H9 (cell line): ENCODE measurements around the gene ARHGEF39. TPM values are rescaled to one million over a fixed set of nuclear protein-coding genes. Genes with fewer than 3 reads are reported as not detected.

Source experiments
- DNase-seq: peaks from one replicate; pipeline ENCODE4 v3.0.0-alpha.2; 2017
- H2AFZ ChIP-seq: one replicate; pipeline ENCODE4 v1.6.1; 2013; ENCODE audit warnings: mild to moderate bottlenecking, low read length, control low read depth, moderate library complexity
- H2AK5ac ChIP-seq: 2 replicates; pipeline ENCODE4 v1.6.1; 2013; ENCODE audit warnings: low read length, control low read depth, mixed read lengths; ENCODE audit not compliant: insufficient read length
- H2BK120ac ChIP-seq: one replicate; pipeline ENCODE4 v1.6.1; 2013; ENCODE audit warnings: low read depth, mild to moderate bottlenecking, low read length, control low read depth, inconsistent platforms; ENCODE audit not compliant: poor library complexity, severe bottlenecking
- H2BK12ac ChIP-seq: 2 replicates; pipeline ENCODE4 v1.6.1; 2013; ENCODE audit warnings: low read length, control low read depth, mixed read lengths, low read depth; ENCODE audit not compliant: insufficient read length
- H2BK15ac ChIP-seq: 2 replicates; pipeline ENCODE4 v1.6.1; 2013; ENCODE audit warnings: low read depth, low read length, control low read depth
- H2BK20ac ChIP-seq: one replicate; pipeline ENCODE4 v1.6.1; 2013; ENCODE audit warnings: low read depth, mild to moderate bottlenecking, low read length, control low read depth, inconsistent platforms; ENCODE audit not compliant: poor library complexity, severe bottlenecking
- H2BK5ac ChIP-seq: 2 replicates; pipeline ENCODE4 v1.6.1; 2013; ENCODE audit warnings: low read length, control low read depth, mixed read lengths; ENCODE audit not compliant: insufficient read length
- H3K14ac ChIP-seq: 2 replicates; pipeline ENCODE4 v1.6.1; 2013; ENCODE audit warnings: low read length, control low read depth; ENCODE audit not compliant: insufficient read depth
- H3K18ac ChIP-seq: 2 replicates; pipeline ENCODE4 v1.6.1; 2013; ENCODE audit warnings: low read depth, mild to moderate bottlenecking, mixed read lengths, low read length, control low read depth; ENCODE audit not compliant: insufficient read length
- H3K23ac ChIP-seq: 2 replicates; pipeline ENCODE4 v1.6.1; 2013; ENCODE audit warnings: low read length, control low read depth, mixed read lengths, low read depth; ENCODE audit not compliant: insufficient read length
- H3K23me2 ChIP-seq: 2 replicates; pipeline ENCODE4 v1.6.1; 2013; ENCODE audit warnings: low read depth, mild to moderate bottlenecking, mixed read lengths, low read length, control low read depth; ENCODE audit not compliant: insufficient read length, poor library complexity, severe bottlenecking
- H3K27ac ChIP-seq: 2 replicates; pipeline ENCODE4 v1.5.1; 2013; ENCODE audit warnings: low read length, control low read depth, mixed read lengths, low read depth; ENCODE audit not compliant: insufficient read length
- H3K27me3 ChIP-seq: 2 replicates; pipeline ENCODE4 v1.6.1; 2013; ENCODE audit warnings: low read length, control low read depth, inconsistent platforms; ENCODE audit not compliant: insufficient read depth
- H3K4ac ChIP-seq: 2 replicates; pipeline ENCODE4 v1.6.1; 2013; ENCODE audit warnings: low read depth, mild to moderate bottlenecking, control low read depth, inconsistent platforms, low read length, moderate library complexity
- H3K4me1 ChIP-seq: 2 replicates; pipeline ENCODE4 v1.6.1; 2013; ENCODE audit warnings: low read length, control low read depth, inconsistent platforms; ENCODE audit not compliant: insufficient read depth
- H3K4me2 ChIP-seq: 2 replicates; pipeline ENCODE4 v1.6.1; 2013; ENCODE audit warnings: low read length, control low read depth, mixed read lengths; ENCODE audit not compliant: insufficient read length, insufficient read depth
- H3K56ac ChIP-seq: 2 replicates; pipeline ENCODE4 v1.6.1; 2013; ENCODE audit warnings: low read depth, mild to moderate bottlenecking, mixed read lengths, low read length, control low read depth; ENCODE audit not compliant: insufficient read length
- H3K79me1 ChIP-seq: 2 replicates; pipeline ENCODE4 v1.6.1; 2013; ENCODE audit warnings: low read depth, mild to moderate bottlenecking, moderate library complexity, low read length, control low read depth, inconsistent platforms; ENCODE audit not compliant: insufficient read depth, poor library complexity, severe bottlenecking
- H3K79me2 ChIP-seq: 2 replicates; pipeline ENCODE4 v1.6.1; 2013; ENCODE audit warnings: low read length, control low read depth, inconsistent platforms; ENCODE audit not compliant: insufficient read depth
- H3K9ac ChIP-seq: 2 replicates; pipeline ENCODE4 v1.6.1; 2013; ENCODE audit warnings: low read length, control low read depth, mixed read lengths; ENCODE audit not compliant: insufficient read length; ENCODE audit errors: extremely low read depth
- H3K9me3 ChIP-seq: one replicate; pipeline ENCODE4 v1.6.1; 2013; ENCODE audit warnings: low read depth, low read length, inconsistent platforms; ENCODE audit not compliant: control insufficient read depth
- H3T11ph ChIP-seq: one replicate; pipeline ENCODE4 v1.6.1; 2013; ENCODE audit warnings: mild to moderate bottlenecking, low read length, control low read depth, inconsistent platforms
- H4K20me1 ChIP-seq: one replicate; pipeline ENCODE4 v1.6.1; 2013; ENCODE audit not compliant: control insufficient read depth, insufficient read length, insufficient read depth
- H4K5ac ChIP-seq: 2 replicates; pipeline ENCODE4 v1.6.1; 2013; ENCODE audit warnings: low read depth, mild to moderate bottlenecking, mixed read lengths, low read length, control low read depth; ENCODE audit not compliant: insufficient read length
- H4K8ac ChIP-seq: replicated peaks from 2 replicates; pipeline ENCODE4 v1.6.1; 2013; ENCODE audit warnings: low read length, control low read depth, mixed read lengths, low read depth; ENCODE audit not compliant: insufficient read length
- H4K91ac ChIP-seq: 2 replicates; pipeline ENCODE4 v1.6.1; 2013; ENCODE audit warnings: low read depth, mild to moderate bottlenecking, moderate library complexity, mixed read lengths, low read length, control low read depth; ENCODE audit not compliant: insufficient read length
- H3K27ac Mint-ChIP-seq, 3 experiments: 2 replicates in 2 of 3; 3 replicates in 1 of 3; pipeline ENCODE4 v1.8.0; 2020 to 2021; ENCODE audit warnings: mixed read lengths in 3 of 3, mild to moderate bottlenecking in 1 of 3, moderate library complexity in 1 of 3
- H3K27me3 Mint-ChIP-seq: 2 replicates; pipeline ENCODE4 v1.8.0; 2021; ENCODE audit warnings: low read depth, mild to moderate bottlenecking, moderate library complexity, mixed read lengths
- H3K36me3 Mint-ChIP-seq, 3 experiments: 2 replicates in 2 of 3; 3 replicates in 1 of 3; pipeline ENCODE4 v1.8.0; 2020 to 2021; ENCODE audit warnings: low read depth in 3 of 3, mixed read lengths in 3 of 3; ENCODE audit not compliant: insufficient read depth in 1 of 3
- H3K4me1 Mint-ChIP-seq, 2 experiments: 2 replicates each; pipeline ENCODE4 v1.8.0; 2020; ENCODE audit warnings: mixed read lengths in 2 of 2
- H3K4me3 Mint-ChIP-seq, 2 experiments: 2 replicates in 1 of 2; 3 replicates in 1 of 2; pipeline ENCODE4 v1.8.0; 2020 to 2021; ENCODE audit warnings: mild to moderate bottlenecking in 2 of 2, mixed read lengths in 2 of 2, moderate library complexity in 1 of 2
- H3K9me3 Mint-ChIP-seq, 2 experiments: 2 replicates in 1 of 2; 3 replicates in 1 of 2; pipeline ENCODE4 v1.8.0; 2020; ENCODE audit warnings: mild to moderate bottlenecking in 2 of 2, mixed read lengths in 2 of 2, moderate library complexity in 1 of 2
- WGBS: extraction: QIAGEN DNeasy Blood & Tissue Kit; methylation state at CpG from one replicate; pipeline ENCODE4 v1.1.7; 2013; ENCODE audit warnings: missing lambda C conversion rate, low lambda C conversion rate, mixed read lengths; ENCODE audit not compliant: insufficient read length; ENCODE audit errors: extremely low coverage; 5-methylcytosine and 5-hydroxymethylcytosine counted together
- total RNA-seq: library from RNA; stranded (reverse); gene quantifications from 2 replicates; pipeline ENCODE4 v1.2.1, GENCODE V29; 2021
- TF ChIP-seq, protein P1 (sequence below): fragments of 200-600 bp; sonication (generic); conservative IDR thresholded peaks from 3 replicates; pipeline ENCODE4 v1.8.0; 2021; ENCODE audit warnings: antibody characterized with exemption, mild to moderate bottlenecking

ARHGEF39 gene
- total RNA-seq, 1 experiment from 2014 or later: 24.4 TPM

- Mint-ChIP-seq H3K36me3 (no peaks in the 10 kb centered on the region), H3K9me3 (no peaks in the 10 kb centered on the region; a peak in 1 of 5 replicates), H3K27ac (no peak overlapping the region), H3K4me1 (peaks cover 15 to 18% of the 10 kb centered on the region in 2 experiments), H3K4me3 (peak overlapping the region; percentile 76 to 79), H3K27me3 (peaks cover 42% of the 10 kb centered on the region)
- Histone ChIP-seq H4K91ac (no peak overlapping the region), H3K4ac (no peak overlapping the region), H2BK12ac (no peak overlapping the region), H3K23ac (no peak overlapping the region), H3K79me1 (no peaks in the 10 kb centered on the region), H3K79me2 (no peaks in the 10 kb centered on the region), H2BK120ac (no peak overlapping the region), H3K9ac (no peak overlapping the region), H3K14ac (no peak overlapping the region), H3K4me2 (peak overlapping the region; percentile 77), H3T11ph (no peak overlapping the region), H2BK15ac (no peak overlapping the region), H2AFZ (peak overlapping the region; percentile 69), H4K20me1 (no peaks in the 10 kb centered on the region), H3K9me3 (no peaks in the 10 kb centered on the region), H3K18ac (no peak overlapping the region), H4K8ac (peak overlapping the region; percentile 50), H4K5ac (no peak overlapping the region), H3K23me2 (peaks cover 13% of the 10 kb centered on the region), H2AK5ac (no peak overlapping the region), H2BK20ac (no peak overlapping the region), H3K56ac (no peak overlapping the region), H3K4me1 (no peaks in the 10 kb centered on the region; the same call in 1 of the 2 replicates), H2BK5ac (no peak overlapping the region), H3K27ac (no peak overlapping the region), H3K27me3 (peaks cover 4% of the 10 kb centered on the region; the same call in 1 of the 2 replicates)
- no peak for DNase-seq
- TF ChIP-seq, protein P1, sequence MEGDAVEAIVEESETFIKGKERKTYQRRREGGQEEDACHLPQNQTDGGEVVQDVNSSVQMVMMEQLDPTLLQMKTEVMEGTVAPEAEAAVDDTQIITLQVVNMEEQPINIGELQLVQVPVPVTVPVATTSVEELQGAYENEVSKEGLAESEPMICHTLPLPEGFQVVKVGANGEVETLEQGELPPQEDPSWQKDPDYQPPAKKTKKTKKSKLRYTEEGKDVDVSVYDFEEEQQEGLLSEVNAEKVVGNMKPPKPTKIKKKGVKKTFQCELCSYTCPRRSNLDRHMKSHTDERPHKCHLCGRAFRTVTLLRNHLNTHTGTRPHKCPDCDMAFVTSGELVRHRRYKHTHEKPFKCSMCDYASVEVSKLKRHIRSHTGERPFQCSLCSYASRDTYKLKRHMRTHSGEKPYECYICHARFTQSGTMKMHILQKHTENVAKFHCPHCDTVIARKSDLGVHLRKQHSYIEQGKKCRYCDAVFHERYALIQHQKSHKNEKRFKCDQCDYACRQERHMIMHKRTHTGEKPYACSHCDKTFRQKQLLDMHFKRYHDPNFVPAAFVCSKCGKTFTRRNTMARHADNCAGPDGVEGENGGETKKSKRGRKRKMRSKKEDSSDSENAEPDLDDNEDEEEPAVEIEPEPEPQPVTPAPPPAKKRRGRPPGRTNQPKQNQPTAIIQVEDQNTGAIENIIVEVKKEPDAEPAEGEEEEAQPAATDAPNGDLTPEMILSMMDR: no peak
- WGBS: no CpG with 5 or more reads among the region's 8 CpGs
These were observed 47.4 kb downstream of the ARHGEF39 start for GRCh38 chr9:35617548-35617947.
